ENCODE data around the gene MRPL36. TPM values are rescaled to one million over a fixed set of nuclear protein-coding genes. Genes with fewer than 3 reads are reported as not detected.

MRPL36 gene
- total RNA-seq, 2 donors from 2014 or later = 47.9 to 66.3 TPM

GRCh38 chr5:1759378-1759970 is 40.2 kb downstream of the MRPL36 start:
- H3K4me1 ChIP-seq (replicated peaks) = peaks cover 2% of the 10 kb centered on the region
- no peak for DNase-seq (ENCODE audit: low spot score)
- H3K4me3 ChIP-seq = no peak overlapping the region
- TF ChIP-seq CTCF (IDR thresholded peaks at IDR 0.05) (no peak), POLR2AphosphoS5 (IDR thresholded peaks at IDR 0.05) (no peak), POLR2A (IDR thresholded peaks at IDR 0.05) (no peak)
- no peak overlapping the region for H3K27ac ChIP-seq
- 81% methylated on average over 13 of the region's 13 CpGs for WGBS
- H3K36me3 ChIP-seq = no peaks in the 10 kb centered on the region
- H3K9me3 ChIP-seq = no peaks in the 10 kb centered on the region
- H3K27me3 ChIP-seq (replicated peaks; ENCODE audit: insufficient read depth) = no peaks in the 10 kb centered on the region
- intact Hi-C loops (cut with DNase I) = no loop called here

- intact Hi-C loops (cut with DNase I) = no loop called here
- no peak overlapping the region for H3K4me3 ChIP-seq
- no peaks in the 10 kb centered on the region for H3K9me3 ChIP-seq
- H3K27me3 ChIP-seq (replicated peaks; ENCODE audit: insufficient read depth) = no peaks in the 10 kb centered on the region
- no peak for TF ChIP-seq CTCF (IDR thresholded peaks at IDR 0.05)
- TF ChIP-seq POLR2AphosphoS5 (IDR thresholded peaks at IDR 0.05) = no peak
- H3K4me1 ChIP-seq (replicated peaks) = no peaks in the 10 kb centered on the region
- DNase-seq (ENCODE audit: low spot score) = no peak
- no peaks in the 10 kb centered on the region for H3K36me3 ChIP-seq
- WGBS = 81% methylated on average over 3 of the region's 3 CpGs
- H3K27ac ChIP-seq = no peak overlapping the region
These were observed 41.1 kb downstream of the MRPL36 start for GRCh38 chr5:1758574-1758973.

GRCh38 chr5:1757511-1757910 is 42.1 kb downstream of the MRPL36 start:
- Histone ChIP-seq H3K27ac (no peak overlapping the region), H3K4me1 (replicated peaks) (no peaks in the 10 kb centered on the region), H3K9me3 (no peaks in the 10 kb centered on the region), H3K36me3 (no peaks in the 10 kb centered on the region), H3K4me3 (no peak overlapping the region), H3K27me3 (replicated peaks; ENCODE audit: insufficient read depth) (no peaks in the 10 kb centered on the region)
- no peak for DNase-seq (ENCODE audit: low spot score)
- 92% methylated on average over 10 of the region's 10 CpGs for WGBS
- TF ChIP-seq CTCF (IDR thresholded peaks at IDR 0.05) = no peak
- no peak for TF ChIP-seq POLR2AphosphoS5 (IDR thresholded peaks at IDR 0.05)
- no peak for TF ChIP-seq POLR2A (IDR thresholded peaks at IDR 0.05)
- intact Hi-C loops (cut with DNase I) = no loop called here

- Histone ChIP-seq H3K9me3 (no peaks in the 10 kb centered on the region), H3K36me3 (no peaks in the 10 kb centered on the region), H3K27me3 (replicated peaks; ENCODE audit: insufficient read depth) (no peaks in the 10 kb centered on the region), H3K4me3 (no peak overlapping the region), H3K27ac (peak overlapping the region in 1 of 2 donors; percentile 1), H3K4me1 (replicated peaks) (no peaks in the 10 kb centered on the region)
- intact Hi-C loops (cut with DNase I) = no loop called here
- 89% methylated on average over 11 of the region's 11 CpGs for WGBS
- DNase-seq (ENCODE audit: low spot score) = no peak
- TF ChIP-seq CTCF (IDR thresholded peaks at IDR 0.05) (no peak), POLR2A (IDR thresholded peaks at IDR 0.05) (no peak), POLR2AphosphoS5 (IDR thresholded peaks at IDR 0.05) (no peak)
These were observed 43.2 kb downstream of the MRPL36 start for GRCh38 chr5:1756481-1756880.

GRCh38 chr5:1755321-1755949 is 44.2 kb downstream of the MRPL36 start:
- H3K4me1 ChIP-seq (replicated peaks) = no peaks in the 10 kb centered on the region
- 37% methylated on average over 14 of the region's 14 CpGs for WGBS
- intact Hi-C loops (cut with DNase I) = no loop called here
- peak overlapping the region in 1 of 2 donors; percentile 1 for H3K27ac ChIP-seq
- DNase-seq (ENCODE audit: low spot score) = no peak
- H3K27me3 ChIP-seq (replicated peaks; ENCODE audit: insufficient read depth) = no peaks in the 10 kb centered on the region
- H3K36me3 ChIP-seq = no peaks in the 10 kb centered on the region
- TF ChIP-seq POLR2A (IDR thresholded peaks at IDR 0.05) = no peak
- no peak for TF ChIP-seq POLR2AphosphoS5 (IDR thresholded peaks at IDR 0.05)
- no peak overlapping the region for H3K4me3 ChIP-seq
- H3K9me3 ChIP-seq = no peaks in the 10 kb centered on the region
